GM12878 (cell line): ENCODE measurements around the gene PIWIL1. TPM values are rescaled to one million over a fixed set of nuclear protein-coding genes. Genes with fewer than 3 reads are reported as not detected.

Source experiments
- ATAC-seq: fragments of 200-7000 bp; cut with Tn5 transposase; 3 replicates; pipeline ENCODE4 v1.9.1; 2020; ENCODE audit warnings: mild to moderate bottlenecking, moderate library complexity
- BruUV-seq: library from RNA; stranded (reverse); fragments of 400-500 nt; replicated peaks from 2 replicates; lab custom pipeline; 2021; lab: Mats Ljungman, UMichigan
- CTCF ChIA-PET: fragments of 300-600 bp; sonication (Branson Sonifier 250); formaldehyde crosslinking; extraction: SDS; loops from one replicate; lab custom pipeline; 2021; ENCODE audit warnings: inconsistent platforms; lab: Yijun Ruan, JAX
- POLR2A ChIA-PET: fragments of 350-600 bp; formaldehyde crosslinking; extraction: SDS; loops from one replicate; lab custom pipeline; 2021; ENCODE audit warnings: inconsistent platforms; lab: Charles Lee
- RAD21 ChIA-PET: fragments of 300-600 bp; sonication (Branson Sonifier 250); formaldehyde crosslinking; loops from one replicate; lab custom pipeline; 2023; ENCODE audit warnings: antibody characterized with exemption; ENCODE audit not compliant: unreplicated experiment; lab: Charles Lee
- SMC1A ChIA-PET: fragments of 300-600 bp; sonication (Branson Sonifier 250); formaldehyde crosslinking; loops from one replicate; lab custom pipeline; 2023; ENCODE audit not compliant: unreplicated experiment, uncharacterized antibody; lab: Charles Lee
- DNase-seq: peaks from one replicate; pipeline ENCODE4 v3.0.0-alpha.2; 2011; ENCODE audit warnings: low read depth, low spot score
- FAIRE-seq: peaks from 3 replicates; lab custom pipeline; 2011; peaks lifted over from hg19 to GRCh38; lab: Jason Lieb, UNC
- H2AFZ ChIP-seq: 2 replicates; pipeline ENCODE4 v1.6.0; 2011; ENCODE audit warnings: low read depth, low read length, control low read depth; ENCODE audit not compliant: control insufficient read depth
- H3K27ac ChIP-seq: 2 replicates; pipeline ENCODE4 v1.5.1; 2011; ENCODE audit warnings: control low read depth; ENCODE audit not compliant: control insufficient read depth, insufficient read depth
- H3K27me3 ChIP-seq, 2 experiments: replicated peaks in 1 of 2; 2 replicates each; pipeline versions ENCODE4 v1.6.0 to v1.6.1; 2011; ENCODE audit warnings: low read length in 1 of 2; ENCODE audit not compliant: control insufficient read depth in 2 of 2, insufficient read depth in 2 of 2
- H3K36me3 ChIP-seq, 2 experiments: 2 replicates each; pipeline ENCODE4 v1.5.1; 2011; ENCODE audit warnings: low read length in 1 of 2; ENCODE audit not compliant: control insufficient read depth in 2 of 2, insufficient read depth in 2 of 2
- H3K4me1 ChIP-seq: 2 replicates; pipeline ENCODE4 v1.6.1; 2011; ENCODE audit warnings: mild to moderate bottlenecking, low read length, moderate library complexity, mixed read lengths; ENCODE audit not compliant: control insufficient read depth, insufficient read depth
- H3K4me2 ChIP-seq: 2 replicates; pipeline ENCODE4 v1.6.0; 2011; ENCODE audit warnings: control low read depth; ENCODE audit not compliant: control insufficient read depth, insufficient read depth
- H3K4me3 ChIP-seq: fragments of 200-600 bp; sonication (generic); 2 replicates; pipeline ENCODE4 v1.5.1; 2016
- H3K79me2 ChIP-seq: 2 replicates; pipeline ENCODE4 v1.6.0; 2011; ENCODE audit warnings: low read length; ENCODE audit not compliant: control insufficient read depth, insufficient read depth
- H3K9ac ChIP-seq: 2 replicates; pipeline ENCODE4 v1.8.0; 2011; ENCODE audit warnings: low read length, control low read depth, mixed read lengths; ENCODE audit not compliant: control insufficient read depth, insufficient read depth
- H3K9me3 ChIP-seq: replicated peaks from 3 replicates; pipeline ENCODE4 v1.5.1; 2011; ENCODE audit warnings: mild to moderate bottlenecking, low read length; ENCODE audit not compliant: control insufficient read depth, insufficient read depth
- H4K20me1 ChIP-seq: 2 replicates; pipeline ENCODE4 v1.6.0; 2011; ENCODE audit not compliant: control insufficient read depth, insufficient read depth
- CBX5 ChIP-seq: sonication (generic); IDR thresholded peaks from 2 replicates; pipeline ENCODE4 v1.6.1; 2016; ENCODE audit warnings: low read depth, moderate library complexity, mild to moderate bottlenecking, inconsistent platforms
- ESRRA ChIP-seq: IDR thresholded peaks from 2 replicates; pipeline ENCODE4 v1.6.1; 2012; ENCODE audit warnings: mild to moderate bottlenecking, low read length, improper control_type of control experiment
- FOXM1 ChIP-seq: IDR thresholded peaks from 2 replicates; pipeline ENCODE4 v1.6.1; 2012; ENCODE audit warnings: low read depth, mild to moderate bottlenecking, inconsistent platforms, low read length, moderate library complexity
- GABPA ChIP-seq: IDR thresholded peaks from 2 replicates; pipeline ENCODE4 v1.6.1; 2014; ENCODE audit warnings: antibody characterized with exemption, low read depth, mild to moderate bottlenecking, inconsistent platforms
- MEF2A ChIP-seq: IDR thresholded peaks from 2 replicates; pipeline ENCODE4 v1.6.1; 2011; ENCODE audit warnings: low read depth, mild to moderate bottlenecking, low read length, moderate library complexity; ENCODE audit not compliant: insufficient read depth
- POLR2AphosphoS5 ChIP-seq: IDR thresholded peaks from 2 replicates; pipeline ENCODE4 v1.6.1; 2011; ENCODE audit warnings: mild to moderate bottlenecking, low read length, inconsistent platforms
- SMARCA5 ChIP-seq: fragments of 450-650 bp; IDR thresholded peaks from 2 replicates; pipeline ENCODE4 v1.6.1; 2017; ENCODE audit warnings: mild to moderate bottlenecking
- TAF1 ChIP-seq: IDR thresholded peaks from 2 replicates; pipeline ENCODE4 v1.6.1; 2011; ENCODE audit warnings: mild to moderate bottlenecking, low read depth, low read length, borderline replicate concordance
- TBL1XR1 ChIP-seq: IDR thresholded peaks from 2 replicates; pipeline ENCODE4 v1.6.1; 2012; ENCODE audit warnings: low read depth, low read length, improper control_type of control experiment
- YY1 ChIP-seq: IDR thresholded peaks from 2 replicates; pipeline ENCODE4 v1.6.1; 2011; ENCODE audit warnings: low read depth, mild to moderate bottlenecking, low read length
- ZNF274 ChIP-seq: IDR thresholded peaks from one replicate; pipeline ENCODE4 v1.8.0; 2011; ENCODE audit not compliant: insufficient read length, insufficient read depth
- WGBS: methylation state at CpG from one replicate; pipeline ENCODE4 v1.1.6; 2016; ENCODE audit warnings: low lambda C conversion rate; ENCODE audit not compliant: insufficient replicate concordance, insufficient coverage; ENCODE audit errors: missing lambda C conversion rate; 5-methylcytosine and 5-hydroxymethylcytosine counted together
- in situ Hi-C: fragments of 300-500 bp; cut with MboI; formaldehyde crosslinking; loops from 9 replicates; pipeline ENCODE4 v1.14.3; 2018; ENCODE audit warnings: mixed read lengths
- intact Hi-C: fragments of 100-400 bp; cut with micrococcal nuclease; formaldehyde crosslinking; loops from one replicate; pipeline ENCODE4 v1.14.2; 2022; ENCODE audit not compliant: unreplicated experiment
- polyA plus RNA-seq, 11 experiments: library from polyadenylated mRNA; depleted of rRNA in 4 of 11; unstranded in 6 of 11; stranded (reverse) in 5 of 11; fragments of >200 nt; fragmentation: Nextera tagmentation in 4 of 11; fragmentation: Illumina TruSeq in 1 of 11; extraction: Ambion mirVana in 4 of 11; extraction: Trizol in 1 of 11; gene quantifications; 1 replicate in 1 of 11; 2 replicates in 10 of 11; pipeline versions ENCODE4 v1.2.1 to v1.2.3, GENCODE V29; 2011 to 2016; ENCODE audit warnings: inconsistent platforms in 2 of 11, missing spikeins in 2 of 11, low read depth in 1 of 11
- total RNA-seq, 4 experiments: library from RNA; depleted of rRNA in 3 of 4; stranded (reverse); fragments of >200 nt in 3 of 4; fragmentation: Illumina TruSeq in 1 of 4; extraction: Trizol in 1 of 4; gene quantifications; 2 replicates each; pipeline versions ENCODE4 v1.2.1 to v1.2.3, GENCODE V29; 2013 to 2021
- TF ChIP-seq, protein P1 (sequence below): IDR thresholded peaks from 2 replicates; pipeline ENCODE4 v1.6.1; 2011; ENCODE audit warnings: mild to moderate bottlenecking, low read depth, low read length, moderate library complexity; ENCODE audit not compliant: insufficient replicate concordance
- TF ChIP-seq, protein P2 (sequence below): IDR thresholded peaks from 2 replicates; pipeline ENCODE4 v1.6.1; 2012; ENCODE audit warnings: mild to moderate bottlenecking, low read depth, low read length

The PIWIL1 gene
- total and polyA plus RNA-seq, 10 of the 15 experiments (the other 5 are each of a cell fraction or from before 2014, with no cell fraction given), result not detected

DNA sequence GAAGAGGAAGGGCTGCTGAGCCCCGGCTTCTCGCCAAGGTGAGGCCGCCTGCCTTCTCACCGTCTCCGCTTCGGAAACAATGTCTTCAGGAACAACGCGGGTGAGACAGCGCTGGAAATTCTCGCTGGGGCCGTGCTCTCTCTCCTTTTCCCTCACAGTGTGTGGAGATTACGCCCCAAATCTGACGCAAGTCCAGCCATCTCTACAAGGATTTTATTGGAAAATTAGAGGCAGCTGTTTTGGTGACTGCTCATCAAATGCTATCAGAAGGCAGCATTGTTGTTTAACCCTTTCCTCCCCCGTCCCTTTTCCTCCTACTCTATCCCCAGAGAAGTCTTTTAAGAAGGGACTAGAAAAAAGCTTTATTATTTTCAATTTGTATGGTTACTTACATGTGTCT, 53.5 kb downstream of the PIWIL1 start:
- no peak for FAIRE-seq
- RAD21 ChIA-PET, result no interaction called here
- intact Hi-C loops (no loop called here), in situ Hi-C loops (no loop called here)
- TF ChIP-seq SMARCA5, result no peak
- TF ChIP-seq FOXM1, result no peak
- TF ChIP-seq TAF1, result no peak
- TF ChIP-seq GABPA, result no peak
- no peak for TF ChIP-seq ESRRA
- TF ChIP-seq, protein P1, sequence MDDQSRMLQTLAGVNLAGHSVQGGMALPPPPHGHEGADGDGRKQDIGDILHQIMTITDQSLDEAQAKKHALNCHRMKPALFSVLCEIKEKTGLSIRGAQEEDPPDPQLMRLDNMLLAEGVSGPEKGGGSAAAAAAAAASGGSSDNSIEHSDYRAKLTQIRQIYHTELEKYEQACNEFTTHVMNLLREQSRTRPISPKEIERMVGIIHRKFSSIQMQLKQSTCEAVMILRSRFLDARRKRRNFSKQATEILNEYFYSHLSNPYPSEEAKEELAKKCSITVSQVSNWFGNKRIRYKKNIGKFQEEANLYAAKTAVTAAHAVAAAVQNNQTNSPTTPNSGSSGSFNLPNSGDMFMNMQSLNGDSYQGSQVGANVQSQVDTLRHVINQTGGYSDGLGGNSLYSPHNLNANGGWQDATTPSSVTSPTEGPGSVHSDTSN, result no peak
- TF ChIP-seq POLR2AphosphoS5, result no peak
- TF ChIP-seq MEF2A, result no peak
- no peak for TF ChIP-seq TBL1XR1
- TF ChIP-seq YY1, result no peak
- no peak for TF ChIP-seq CBX5
- TF ChIP-seq, protein P2, sequence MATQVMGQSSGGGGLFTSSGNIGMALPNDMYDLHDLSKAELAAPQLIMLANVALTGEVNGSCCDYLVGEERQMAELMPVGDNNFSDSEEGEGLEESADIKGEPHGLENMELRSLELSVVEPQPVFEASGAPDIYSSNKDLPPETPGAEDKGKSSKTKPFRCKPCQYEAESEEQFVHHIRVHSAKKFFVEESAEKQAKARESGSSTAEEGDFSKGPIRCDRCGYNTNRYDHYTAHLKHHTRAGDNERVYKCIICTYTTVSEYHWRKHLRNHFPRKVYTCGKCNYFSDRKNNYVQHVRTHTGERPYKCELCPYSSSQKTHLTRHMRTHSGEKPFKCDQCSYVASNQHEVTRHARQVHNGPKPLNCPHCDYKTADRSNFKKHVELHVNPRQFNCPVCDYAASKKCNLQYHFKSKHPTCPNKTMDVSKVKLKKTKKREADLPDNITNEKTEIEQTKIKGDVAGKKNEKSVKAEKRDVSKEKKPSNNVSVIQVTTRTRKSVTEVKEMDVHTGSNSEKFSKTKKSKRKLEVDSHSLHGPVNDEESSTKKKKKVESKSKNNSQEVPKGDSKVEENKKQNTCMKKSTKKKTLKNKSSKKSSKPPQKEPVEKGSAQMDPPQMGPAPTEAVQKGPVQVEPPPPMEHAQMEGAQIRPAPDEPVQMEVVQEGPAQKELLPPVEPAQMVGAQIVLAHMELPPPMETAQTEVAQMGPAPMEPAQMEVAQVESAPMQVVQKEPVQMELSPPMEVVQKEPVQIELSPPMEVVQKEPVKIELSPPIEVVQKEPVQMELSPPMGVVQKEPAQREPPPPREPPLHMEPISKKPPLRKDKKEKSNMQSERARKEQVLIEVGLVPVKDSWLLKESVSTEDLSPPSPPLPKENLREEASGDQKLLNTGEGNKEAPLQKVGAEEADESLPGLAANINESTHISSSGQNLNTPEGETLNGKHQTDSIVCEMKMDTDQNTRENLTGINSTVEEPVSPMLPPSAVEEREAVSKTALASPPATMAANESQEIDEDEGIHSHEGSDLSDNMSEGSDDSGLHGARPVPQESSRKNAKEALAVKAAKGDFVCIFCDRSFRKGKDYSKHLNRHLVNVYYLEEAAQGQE, result no peak
- no peak for TF ChIP-seq ZNF274
- H3K27ac ChIP-seq, result no peak overlapping the region
- CTCF ChIA-PET, result no interaction called here
- BruUV-seq, result no TSS peak
- DNase-seq, result no peak
- no peak overlapping the region for H3K9ac ChIP-seq
- H4K20me1 ChIP-seq, result no peaks in the 10 kb centered on the region
- ATAC-seq, result no peak
- no peaks in the 10 kb centered on the region for H3K27me3 ChIP-seq
- WGBS, result 70% methylated on average over 14 of the region's 14 CpGs
- no peaks in the 10 kb centered on the region for H3K79me2 ChIP-seq
- no peak overlapping the region for H3K4me3 ChIP-seq
- no peak overlapping the region for H3K4me2 ChIP-seq
- SMC1A ChIA-PET, result no interaction called here
- H2AFZ ChIP-seq, result no peak overlapping the region
- H3K9me3 ChIP-seq, result no peaks in the 10 kb centered on the region; the same call in 2 of the 3 replicates
- H3K36me3 ChIP-seq, result no peaks in the 10 kb centered on the region
- POLR2A ChIA-PET, result no interaction called here
- H3K4me1 ChIP-seq, result no peaks in the 10 kb centered on the region
